ENCODE data around the gene MYBBP1A.

MYBBP1A gene

GRCh38 chr17:4536742-4537411 is 18.3 kb downstream of the MYBBP1A start:
- no peak for DNase-seq

GRCh38 chr17:4536259-4536741 is 18.9 kb downstream of the MYBBP1A start:
- no peak for DNase-seq

- DNase-seq: no peak
Observed at GRCh38 chr17:4535667-4536258, 19.4 kb downstream of the MYBBP1A start.

GRCh38 chr17:4534928-4535666 is 20.1 kb downstream of the MYBBP1A start:
- no peak for DNase-seq

GRCh38 chr17:4534515-4534914 is 20.7 kb downstream of the MYBBP1A start:
- DNase-seq: no peak

- DNase-seq: no peak
Observed at GRCh38 chr17:4533523-4534504, 21.4 kb downstream of the MYBBP1A start.

GRCh38 chr17:4532860-4533522 is 22.2 kb downstream of the MYBBP1A start:
- DNase-seq: no peak

- DNase-seq: no peak
Observed at GRCh38 chr17:4531988-4532736, 23.0 kb downstream of the MYBBP1A start.

- no peak for DNase-seq
Observed at GRCh38 chr17:4530799-4531730, 24.1 kb downstream of the MYBBP1A start.

- no peak for DNase-seq
Observed at GRCh38 chr17:4529533-4530152, 25.5 kb downstream of the MYBBP1A start.

- no peak for DNase-seq
Observed at GRCh38 chr17:4527566-4528125, 27.5 kb downstream of the MYBBP1A start.

GRCh38 chr17:4527134-4527533 is 28.1 kb downstream of the MYBBP1A start:
- no peak for DNase-seq

- no peak for DNase-seq
Observed at GRCh38 chr17:4525691-4526397, 29.3 kb downstream of the MYBBP1A start.

GRCh38 chr17:4523946-4524345 is 31.2 kb downstream of the MYBBP1A start:
- no peak for DNase-seq

GRCh38 chr17:4522661-4523060 is 32.5 kb downstream of the MYBBP1A start:
- no peak for DNase-seq

- DNase-seq: no peak
Observed at GRCh38 chr17:4520894-4521600, 34.1 kb downstream of the MYBBP1A start.

- no peak for DNase-seq
Observed at GRCh38 chr17:4520060-4520893, 34.9 kb downstream of the MYBBP1A start.
